Measurements from ENCODE around the gene PRKX.

GRCh38 chrX:3743801-3744439 lies 30.5 kb upstream of the PRKX start:
- TF ChIP-seq POLR2AphosphoS5 (IDR thresholded peaks at IDR 0.05; ENCODE audit: low read depth, low read length) = no peak
- no peak for TF ChIP-seq CTCF (IDR thresholded peaks at IDR 0.05)
- TF ChIP-seq REST (IDR thresholded peaks at IDR 0.05; ENCODE audit: insufficient read depth in 1 of 2, low read depth in 2 of 2, low read length in 1 of 2) = no peak
- TF ChIP-seq SIN3A (IDR thresholded peaks at IDR 0.05; ENCODE audit: borderline replicate concordance, insufficient read depth, low read depth, low read length) = no peak
- TF ChIP-seq TCF7L2 (IDR thresholded peaks at IDR 0.05; ENCODE audit: low read depth, low read length) = no peak
